Smooth muscle cell (in vitro differentiated cells): ENCODE data around the gene E2F6. TPM values are rescaled to one million over a fixed set of nuclear protein-coding genes. Genes with fewer than 3 reads are reported as not detected.

Experiments used
- DNase-seq: peaks from one replicate; lab custom pipeline; 2025; ENCODE audit not compliant: unreplicated experiment; lab: John Stamatoyannopoulos, UW
- H2AFZ ChIP-seq: fragments of 200-600 bp; sonication (generic); 2 replicates; pipeline ENCODE4 v1.6.0; 2016; ENCODE audit warnings: antibody characterized with exemption, low read depth, mild to moderate bottlenecking
- H3F3A ChIP-seq: fragments of 200-600 bp; sonication (generic); 2 replicates; pipeline ENCODE4 v1.6.0; 2017; ENCODE audit warnings: antibody characterized with exemption, low read depth
- H3K27ac ChIP-seq: fragments of 200-600 bp; sonication (generic); 2 replicates; pipeline ENCODE4 v1.5.1; 2016; ENCODE audit warnings: low read depth, mild to moderate bottlenecking
- H3K27me3 ChIP-seq: fragments of 200-600 bp; sonication (generic); 2 replicates; pipeline ENCODE4 v1.6.1; 2016; ENCODE audit warnings: low read depth, mild to moderate bottlenecking
- H3K36me3 ChIP-seq: fragments of 200-600 bp; sonication (generic); 2 replicates; pipeline ENCODE4 v1.5.1; 2016; ENCODE audit warnings: low read depth
- H3K4me1 ChIP-seq: fragments of 200-600 bp; sonication (generic); 2 replicates; pipeline ENCODE4 v1.5.1; 2016; ENCODE audit warnings: low read depth
- H3K4me2 ChIP-seq: fragments of 200-600 bp; sonication (generic); 2 replicates; pipeline ENCODE4 v1.6.0; 2016; ENCODE audit warnings: mild to moderate bottlenecking
- H3K4me3 ChIP-seq: fragments of 200-600 bp; sonication (generic); 2 replicates; pipeline ENCODE4 v1.5.1; 2016; ENCODE audit warnings: mild to moderate bottlenecking
- H3K79me2 ChIP-seq: fragments of 200-600 bp; sonication (generic); 2 replicates; pipeline ENCODE4 v1.6.0; 2016; ENCODE audit warnings: low read depth, mild to moderate bottlenecking
- H3K9ac ChIP-seq: fragments of 200-600 bp; sonication (generic); 2 replicates; pipeline ENCODE4 v1.6.0; 2016; ENCODE audit warnings: low read depth
- H3K9me3 ChIP-seq: fragments of 200-600 bp; sonication (generic); replicated peaks from 2 replicates; pipeline ENCODE4 v1.5.1; 2016; ENCODE audit warnings: low read depth
- H4K20me1 ChIP-seq: fragments of 200-600 bp; sonication (generic); 2 replicates; pipeline ENCODE4 v1.6.0; 2016; ENCODE audit warnings: low read depth
- CTCF ChIP-seq: fragments of 200-600 bp; sonication (generic); IDR thresholded peaks from 2 replicates; pipeline ENCODE4 v1.5.1; 2017; ENCODE audit warnings: borderline replicate concordance, mild to moderate bottlenecking, antibody characterized with exemption; ENCODE audit not compliant: insufficient read depth, poor library complexity, severe bottlenecking
- WGBS: methylation state at CpG from one replicate; pipeline ENCODE4 v1.1.7; 2016; ENCODE audit warnings: low lambda C conversion rate; 5-methylcytosine and 5-hydroxymethylcytosine counted together
- polyA plus RNA-seq: library from polyadenylated mRNA; unstranded; fragments of >200 nt; fragmentation: Nextera tagmentation; extraction: Ambion mirVana; gene quantifications from 2 replicates; pipeline ENCODE4 v1.2.1, GENCODE V29; 2016
- total RNA-seq: library from RNA; depleted of rRNA; stranded (reverse); fragments of >200 nt; gene quantifications from 2 replicates; pipeline ENCODE4 v1.2.3, GENCODE V29; 2014

The E2F6 gene
- total and polyA plus RNA-seq, 2 experiments from 2014 or later = 17.5 to 18.0 TPM

- DNase-seq = no peak
- WGBS = 88% methylated on average over 5 of the region's 5 CpGs
- TF ChIP-seq CTCF = no peak
These were observed 55.9 kb downstream of the E2F6 start for GRCh38 chr2:11410101-11410500.

GRCh38 chr2:11409572-11409959 is 56.4 kb downstream of the E2F6 start:
- H3K79me2 ChIP-seq = peaks cover 3% of the 10 kb centered on the region
- H4K20me1 ChIP-seq = no peaks in the 10 kb centered on the region
- DNase-seq = no peak
- no peaks in the 10 kb centered on the region for H3K36me3 ChIP-seq
- H3K9ac ChIP-seq = no peak overlapping the region
- 60% methylated on average over 1 of the region's 1 CpG for WGBS
- no peak for TF ChIP-seq CTCF
- H3K4me1 ChIP-seq = peaks cover 6% of the 10 kb centered on the region
- no peak overlapping the region for H3K4me3 ChIP-seq
- H3K4me2 ChIP-seq = no peak overlapping the region
- H2AFZ ChIP-seq = no peak overlapping the region
- H3K9me3 ChIP-seq = no peaks in the 10 kb centered on the region
- H3K27ac ChIP-seq = no peak overlapping the region
- H3K27me3 ChIP-seq = no peaks in the 10 kb centered on the region
- peaks cover 3% of the 10 kb centered on the region for H3F3A ChIP-seq

More at GRCh38 chr2:11410101-11410500, 55.9 kb downstream of the E2F6 start:
- Histone ChIP-seq H4K20me1 (no peaks in the 10 kb centered on the region), H3K4me1 (peaks cover 6% of the 10 kb centered on the region), H3K27me3 (no peaks in the 10 kb centered on the region), H3K4me2 (no peak overlapping the region), H3K27ac (no peak overlapping the region), H3K9me3 (no peaks in the 10 kb centered on the region), H3K36me3 (no peaks in the 10 kb centered on the region), H3K79me2 (peaks cover 3% of the 10 kb centered on the region), H3F3A (peaks cover 3% of the 10 kb centered on the region), H3K4me3 (no peak overlapping the region), H3K9ac (no peak overlapping the region), H2AFZ (no peak overlapping the region)

GRCh38 chr2:11408959-11409571 is 56.9 kb downstream of the E2F6 start:
- Histone ChIP-seq H2AFZ (no peak overlapping the region), H3K4me1 (peaks cover 6% of the 10 kb centered on the region), H3K4me2 (no peak overlapping the region), H4K20me1 (no peaks in the 10 kb centered on the region), H3K79me2 (peaks cover 3% of the 10 kb centered on the region), H3K9ac (no peak overlapping the region), H3K36me3 (no peaks in the 10 kb centered on the region), H3K9me3 (no peaks in the 10 kb centered on the region), H3K27me3 (no peaks in the 10 kb centered on the region), H3K27ac (no peak overlapping the region), H3K4me3 (no peak overlapping the region), H3F3A (peaks cover 3% of the 10 kb centered on the region)
- 79% methylated on average over 1 of the region's 1 CpG for WGBS
- no peak for TF ChIP-seq CTCF
- DNase-seq = no peak

- no peak overlapping the region for H3K4me3 ChIP-seq
- H3K27ac ChIP-seq = peak overlapping the region; percentile 77
- H3F3A ChIP-seq = peaks cover 3% of the 10 kb centered on the region
These were observed 58.5 kb downstream of the E2F6 start for GRCh38 chr2:11407413-11407812.

More at GRCh38 chr2:11407413-11407812, 58.5 kb downstream of the E2F6 start:
- H3K4me2 ChIP-seq = no peak overlapping the region
- no peak overlapping the region for H3K9ac ChIP-seq
- H3K27me3 ChIP-seq = no peaks in the 10 kb centered on the region
- no peaks in the 10 kb centered on the region for H3K9me3 ChIP-seq
- TF ChIP-seq CTCF = no peak
- no peak overlapping the region for H2AFZ ChIP-seq
- H3K79me2 ChIP-seq = peaks cover 3% of the 10 kb centered on the region
- no peaks in the 10 kb centered on the region for H3K36me3 ChIP-seq
- 76% methylated on average over 6 of the region's 6 CpGs for WGBS
- no peaks in the 10 kb centered on the region for H4K20me1 ChIP-seq
- peaks cover 10% of the 10 kb centered on the region for H3K4me1 ChIP-seq
- no peak for DNase-seq
